OCI-LY3 (cell line): ENCODE measurements around the gene RNF157.

Source experiments
- H2AFZ ChIP-seq: fragments of 200-600, 300-600 bp; shearing (Covaris generic); 2 replicates; pipeline ENCODE4 v1.6.0; 2014; ENCODE audit warnings: antibody characterized with exemption, low read depth, low read length
- H3K27ac ChIP-seq: fragments of 200-600, 300-600 bp; sonication (generic); 2 replicates; pipeline ENCODE4 v1.5.1; 2014; ENCODE audit warnings: mild to moderate bottlenecking, low read length, moderate library complexity, mixed read lengths
- H3K27me3 ChIP-seq: fragments of 200-600, 300-600 bp; sonication (generic); 2 replicates; pipeline ENCODE4 v1.6.1; 2014; ENCODE audit warnings: low read depth, low read length, mixed read lengths
- H3K36me3 ChIP-seq: fragments of 200-600, 300-600 bp; sonication (generic); replicated peaks from 2 replicates; pipeline ENCODE3; 2014; ENCODE audit warnings: low read depth, low read length, mixed read lengths
- H3K4me1 ChIP-seq: fragments of 300-600, 200-600 bp; sonication (generic); 2 replicates; pipeline ENCODE4 v1.6.1; 2014; ENCODE audit warnings: low read length, mixed read lengths
- H3K4me2 ChIP-seq: fragments of 200-600, 300-600 bp; sonication (generic); 2 replicates; pipeline ENCODE4 v1.6.1; 2014; ENCODE audit warnings: low read length, mixed read lengths
- H3K4me3 ChIP-seq: fragments of 300-600, 200-600 bp; sonication (generic); 2 replicates; pipeline ENCODE4 v1.5.1; 2014; ENCODE audit warnings: antibody characterized with exemption, mild to moderate bottlenecking, low read length, moderate library complexity
- H3K79me2 ChIP-seq: fragments of 300-600, 200-600 bp; shearing (Covaris generic); 2 replicates; pipeline ENCODE4 v1.6.1; 2014; ENCODE audit warnings: mild to moderate bottlenecking, low read length, mixed read lengths
- H3K9ac ChIP-seq: fragments of 300-600, 200-600 bp; shearing (Covaris generic); 2 replicates; pipeline ENCODE4 v1.6.0; 2014; ENCODE audit warnings: mild to moderate bottlenecking, low read length, moderate library complexity
- H3K9me3 ChIP-seq: fragments of 200-600, 300-600 bp; shearing (Covaris generic); 2 replicates; pipeline ENCODE4 v1.6.1; 2014; ENCODE audit warnings: low read length, mixed read lengths; ENCODE audit not compliant: insufficient read depth
- H4K20me1 ChIP-seq: fragments of 200-600, 300-600 bp; sonication (generic); 2 replicates; pipeline ENCODE4 v1.6.1; 2016; ENCODE audit warnings: low read length, mixed read lengths; ENCODE audit not compliant: insufficient read depth
- EZH2phosphoT487 ChIP-seq: fragments of 200-600 bp; shearing (Covaris generic); IDR thresholded peaks from 2 replicates; pipeline ENCODE4 v1.6.1; 2018; ENCODE audit warnings: antibody characterized with exemption, mixed run types, low read depth
- TF ChIP-seq, protein P1 (sequence below): fragments of 200-600, 300-600 bp; sonication (generic); IDR thresholded peaks from 2 replicates; pipeline ENCODE4 v1.5.1; 2014; ENCODE audit warnings: antibody characterized with exemption, low read length, low read depth

The RNF157 gene

DNA sequence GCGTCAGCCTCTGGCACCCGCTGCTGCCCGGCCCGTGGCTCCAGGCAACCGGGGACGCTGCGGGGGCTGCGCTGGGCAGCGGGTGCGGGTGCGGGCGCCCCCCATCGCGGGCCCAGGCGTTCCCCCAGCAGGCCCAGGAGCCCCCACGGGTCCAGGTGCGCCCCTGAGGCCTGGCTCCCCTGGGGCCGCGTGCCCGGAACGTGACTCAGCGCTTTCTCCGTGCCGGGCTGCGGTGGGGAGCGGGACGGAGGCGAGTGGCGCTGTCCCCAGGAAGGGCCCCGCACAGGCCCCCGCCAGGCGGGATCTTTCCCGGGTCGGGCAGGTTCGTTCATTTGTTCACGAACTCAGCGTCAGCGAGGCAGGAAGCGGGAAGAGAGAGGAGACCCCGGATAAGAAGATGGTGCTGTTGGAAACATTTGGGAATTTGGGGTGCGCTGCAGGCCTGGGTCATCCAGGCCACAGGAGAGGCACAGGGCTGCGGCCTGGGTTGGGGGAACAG is 118.3 kb downstream of the RNF157 start:
- Histone ChIP-seq H3K27ac (no peak overlapping the region), H3K36me3 (no peaks in the 10 kb centered on the region), H3K4me2 (peak overlapping the region; percentile 85), H3K9ac (peak overlapping the region; percentile 69), H4K20me1 (no peaks in the 10 kb centered on the region), H3K9me3 (no peaks in the 10 kb centered on the region), H2AFZ (peak overlapping the region; percentile 87), H3K4me1 (peaks cover 3% of the 10 kb centered on the region; the same call in 1 of the 2 replicates), H3K79me2 (no peaks in the 10 kb centered on the region), H3K27me3 (no peaks in the 10 kb centered on the region), H3K4me3 (peak overlapping the region; percentile 68)
- TF ChIP-seq, protein P1, sequence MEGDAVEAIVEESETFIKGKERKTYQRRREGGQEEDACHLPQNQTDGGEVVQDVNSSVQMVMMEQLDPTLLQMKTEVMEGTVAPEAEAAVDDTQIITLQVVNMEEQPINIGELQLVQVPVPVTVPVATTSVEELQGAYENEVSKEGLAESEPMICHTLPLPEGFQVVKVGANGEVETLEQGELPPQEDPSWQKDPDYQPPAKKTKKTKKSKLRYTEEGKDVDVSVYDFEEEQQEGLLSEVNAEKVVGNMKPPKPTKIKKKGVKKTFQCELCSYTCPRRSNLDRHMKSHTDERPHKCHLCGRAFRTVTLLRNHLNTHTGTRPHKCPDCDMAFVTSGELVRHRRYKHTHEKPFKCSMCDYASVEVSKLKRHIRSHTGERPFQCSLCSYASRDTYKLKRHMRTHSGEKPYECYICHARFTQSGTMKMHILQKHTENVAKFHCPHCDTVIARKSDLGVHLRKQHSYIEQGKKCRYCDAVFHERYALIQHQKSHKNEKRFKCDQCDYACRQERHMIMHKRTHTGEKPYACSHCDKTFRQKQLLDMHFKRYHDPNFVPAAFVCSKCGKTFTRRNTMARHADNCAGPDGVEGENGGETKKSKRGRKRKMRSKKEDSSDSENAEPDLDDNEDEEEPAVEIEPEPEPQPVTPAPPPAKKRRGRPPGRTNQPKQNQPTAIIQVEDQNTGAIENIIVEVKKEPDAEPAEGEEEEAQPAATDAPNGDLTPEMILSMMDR: no peak
- TF ChIP-seq EZH2phosphoT487: no peak

DNA sequence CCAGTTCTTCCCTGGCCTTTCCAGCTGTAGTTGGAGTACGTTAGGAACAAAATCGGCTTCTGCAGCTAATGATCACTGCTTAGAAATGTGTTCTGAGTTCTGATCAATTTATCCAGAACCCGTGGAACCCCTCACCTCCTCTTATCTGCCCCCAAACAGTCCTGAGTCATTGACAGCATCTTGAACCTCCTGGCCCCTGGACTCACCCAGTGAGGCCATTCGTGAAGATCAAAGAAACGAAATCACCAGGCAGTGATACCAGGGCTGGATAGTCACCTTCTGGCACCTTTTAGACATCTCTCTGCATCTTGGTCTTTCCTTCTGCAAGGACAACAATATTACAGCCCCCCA is 119.7 kb downstream of the RNF157 start:
- TF ChIP-seq EZH2phosphoT487: no peak
- TF ChIP-seq, protein P1: no peak
- Histone ChIP-seq H3K4me1 (peaks cover 3% of the 10 kb centered on the region; the same call in 1 of the 2 replicates), H3K4me3 (no peak overlapping the region), H3K27ac (no peak overlapping the region), H2AFZ (no peak overlapping the region), H3K4me2 (no peak overlapping the region), H3K9me3 (no peaks in the 10 kb centered on the region), H3K9ac (no peak overlapping the region), H4K20me1 (no peaks in the 10 kb centered on the region), H3K79me2 (no peaks in the 10 kb centered on the region), H3K36me3 (no peaks in the 10 kb centered on the region), H3K27me3 (no peaks in the 10 kb centered on the region)

DNA sequence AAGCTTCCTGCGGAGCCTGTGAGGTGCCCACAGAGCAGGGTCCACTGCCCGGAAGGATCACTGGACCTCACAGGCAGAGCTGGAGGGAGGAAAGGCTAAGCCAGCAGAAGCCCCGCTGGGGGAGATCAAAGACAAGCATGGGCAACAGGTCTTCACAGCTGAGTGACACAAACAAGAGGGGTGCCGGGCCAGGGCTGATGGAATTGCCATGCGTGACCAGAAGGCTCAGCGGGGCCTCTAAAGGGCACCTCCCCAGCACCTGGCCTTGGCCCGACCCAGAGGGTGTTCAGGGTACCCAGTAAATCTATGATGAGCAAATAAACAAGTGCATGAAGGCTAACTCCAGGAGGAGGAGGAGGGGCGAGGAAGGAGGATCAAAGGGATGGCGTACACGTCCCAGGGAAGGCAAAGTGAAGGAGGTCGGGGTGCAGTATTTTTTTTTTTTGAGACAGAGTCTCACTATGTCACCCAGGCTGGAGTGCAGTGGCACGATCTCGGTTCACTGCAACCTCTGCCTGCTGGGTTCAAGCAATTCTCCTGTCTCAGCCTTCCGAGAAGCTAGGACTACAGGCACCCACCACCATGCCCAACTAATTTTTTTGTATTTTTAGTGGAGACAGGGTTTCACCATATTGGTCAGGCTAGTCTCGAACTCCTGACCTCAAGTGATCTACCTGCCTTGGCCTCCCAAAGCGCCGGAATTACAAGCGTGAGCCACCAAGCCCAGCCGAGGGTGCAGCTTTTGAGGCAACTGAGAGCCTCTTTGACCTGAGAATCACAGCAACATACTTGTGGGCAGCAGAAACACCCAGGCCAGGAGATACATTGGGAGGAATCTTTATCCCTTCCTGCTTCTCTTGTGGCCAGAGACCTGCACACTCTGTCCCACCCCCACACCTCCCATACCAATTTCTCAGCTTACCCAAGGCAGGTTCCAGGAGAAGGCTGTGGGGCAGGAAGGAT is 120.6 kb downstream of the RNF157 start:
- Histone ChIP-seq H4K20me1 (no peaks in the 10 kb centered on the region), H3K9me3 (no peaks in the 10 kb centered on the region), H3K4me2 (no peak overlapping the region), H3K79me2 (no peaks in the 10 kb centered on the region), H3K9ac (no peak overlapping the region), H3K4me3 (no peak overlapping the region), H3K27me3 (no peaks in the 10 kb centered on the region), H3K36me3 (no peaks in the 10 kb centered on the region), H2AFZ (no peak overlapping the region), H3K27ac (no peak overlapping the region), H3K4me1 (peaks cover 3% of the 10 kb centered on the region; the same call in 1 of the 2 replicates)
- TF ChIP-seq, protein P1: no peak
- no peak for TF ChIP-seq EZH2phosphoT487

DNA sequence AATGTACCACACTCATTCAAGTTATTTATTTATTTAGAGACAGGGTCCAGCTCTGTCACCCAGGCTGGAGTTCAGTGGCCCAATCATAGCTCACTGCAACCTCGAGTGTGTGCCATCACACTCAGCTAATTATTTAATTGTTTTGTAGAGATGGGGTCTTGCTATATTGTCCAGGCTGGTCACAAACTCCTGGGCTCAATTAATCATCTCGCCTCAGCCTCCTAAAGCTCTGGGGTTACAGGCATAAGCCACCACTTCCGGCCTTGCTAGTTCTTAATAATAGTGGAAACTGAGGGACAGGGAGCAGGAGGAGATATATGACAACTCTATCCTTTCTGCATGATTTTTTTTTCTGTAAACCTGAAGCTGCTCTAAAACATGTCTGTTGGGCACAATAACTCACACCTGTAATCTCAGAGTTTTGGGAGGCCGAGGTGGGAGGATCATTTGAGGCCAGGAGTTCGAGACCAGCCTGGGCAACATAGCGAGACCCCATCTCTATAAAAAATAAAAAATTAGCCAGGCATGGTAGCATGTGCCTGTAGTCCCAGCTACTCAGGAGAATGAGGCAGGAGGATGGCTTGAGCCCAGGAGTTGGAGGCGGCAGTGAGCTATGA is 125.0 kb downstream of the RNF157 start:
- Histone ChIP-seq H3K27ac (no peak overlapping the region), H2AFZ (no peak overlapping the region), H4K20me1 (no peaks in the 10 kb centered on the region), H3K4me1 (no peaks in the 10 kb centered on the region), H3K4me3 (no peak overlapping the region), H3K9me3 (no peaks in the 10 kb centered on the region), H3K27me3 (no peaks in the 10 kb centered on the region), H3K79me2 (no peaks in the 10 kb centered on the region), H3K9ac (no peak overlapping the region), H3K4me2 (no peak overlapping the region), H3K36me3 (no peaks in the 10 kb centered on the region)
- TF ChIP-seq EZH2phosphoT487: no peak
- TF ChIP-seq, protein P1: no peak
